Common myeloid progenitor, CD34-positive (primary cell): Measurements from ENCODE around the gene TDRKH.

Experiments used
- CTCF ChIA-PET: fragments of 350-600 bp; sonication (Branson Sonifier 250); formaldehyde crosslinking; loops from one replicate; lab custom pipeline; 2021; ENCODE audit warnings: antibody characterized with exemption; lab: Charles Lee
- POLR2A ChIA-PET: fragments of 350-600 bp; sonication (Branson Sonifier 250); formaldehyde crosslinking; loops from one replicate; lab custom pipeline; 2021; ENCODE audit warnings: antibody characterized with exemption; lab: Charles Lee
- DNase-seq, 3 donors: peaks; one replicate each; pipeline versions ENCODE4 v3.0.0 to v3.0.0-alpha.2; 2013
- H3K27ac ChIP-seq, 2 experiments: 1 replicate in 1 of 2; 2 replicates in 1 of 2; pipeline ENCODE4 v1.7.0; 2013; ENCODE audit warnings: inconsistent platforms in 2 of 2, low read length in 2 of 2, mild to moderate bottlenecking in 2 of 2, low read depth in 1 of 2, moderate library complexity in 1 of 2; ENCODE audit not compliant: severe bottlenecking in 2 of 2, insufficient read depth in 1 of 2, poor library complexity in 1 of 2
- H3K27me3 ChIP-seq, 5 experiments: replicated peaks in 2 of 5; 1 replicate in 3 of 5; 2 replicates in 2 of 5; pipeline versions ENCODE4 v1.6.1 to v1.7.0; 2013; ENCODE audit warnings: low read length in 4 of 5, mild to moderate bottlenecking in 2 of 5, moderate library complexity in 2 of 5, inconsistent platforms in 1 of 5; ENCODE audit not compliant: insufficient read depth in 5 of 5, control insufficient read depth in 4 of 5
- H3K36me3 ChIP-seq, 4 experiments: 1 replicate in 2 of 4; 2 replicates in 2 of 4; pipeline versions ENCODE4 v1.6.1 to v1.7.0; 2013; ENCODE audit warnings: low read length in 3 of 4, control low read depth in 1 of 4, mild to moderate bottlenecking in 1 of 4; ENCODE audit not compliant: control insufficient read depth in 4 of 4, insufficient read depth in 4 of 4
- H3K4me1 ChIP-seq, 4 experiments: 1 replicate in 3 of 4; 2 replicates in 1 of 4; pipeline versions ENCODE4 v1.6.1 to v1.7.1; 2013; ENCODE audit warnings: low read length in 3 of 4, mild to moderate bottlenecking in 3 of 4, control low read depth in 1 of 4, inconsistent platforms in 1 of 4, moderate library complexity in 1 of 4; ENCODE audit not compliant: control insufficient read depth in 4 of 4, insufficient read depth in 4 of 4; ENCODE audit errors: control extremely low read depth in 1 of 4
- H3K4me3 ChIP-seq, 7 experiments: 1 replicate in 4 of 7; 2 replicates in 3 of 7; pipeline versions ENCODE4 v1.5.1 to v1.7.0; 2013; ENCODE audit warnings: mild to moderate bottlenecking in 7 of 7, low read length in 6 of 7, moderate library complexity in 6 of 7, inconsistent platforms in 2 of 7, low read depth in 2 of 7, control low read depth in 1 of 7; ENCODE audit not compliant: insufficient read depth in 4 of 7, control insufficient read depth in 1 of 7; ENCODE audit errors: extremely low read depth in 1 of 7
- H3K9me3 ChIP-seq, 5 experiments: 1 replicate in 4 of 5; 2 replicates in 1 of 5; pipeline versions ENCODE4 v1.6.1 to v1.7.1; 2013; ENCODE audit warnings: low read length in 4 of 5, mild to moderate bottlenecking in 2 of 5, inconsistent platforms in 1 of 5, low read depth in 1 of 5, moderate library complexity in 1 of 5; ENCODE audit not compliant: control insufficient read depth in 4 of 5, insufficient read depth in 2 of 5; ENCODE audit errors: control extremely low read depth in 1 of 5
- WGBS: methylation state at CpG from one replicate; pipeline ENCODE4 v1.1.5; 2013; ENCODE audit not compliant: insufficient coverage; 5-methylcytosine and 5-hydroxymethylcytosine counted together

TDRKH gene

GRCh38 chr1:151837197-151837596 lies 46.9 kb upstream of the TDRKH start:
- ChIA-PET CTCF (interaction anchor here (0.6 to 2.3 kb wide), 12 partner anchors 10 to 300 kb away, joined by 3 to 17 read pairs (median 4); partner anchors contain the start of gene MRPL9), POLR2A (interaction anchor here (1.0 kb wide), 1 partner anchor 164 kb away, joined by 3 read pairs; no protein-coding TSS in a partner anchor)
- Histone ChIP-seq H3K4me3 (peak overlapping the region in 2 of 7 experiments; percentile 0 to 16), H3K27ac (no peak overlapping the region), H3K9me3 (no peaks in the 10 kb centered on the region), H3K4me1 (peaks cover 0 to 54% (median 47%) of the 10 kb centered on the region in 4 experiments), H3K27me3 (peaks cover 0 to 42% (median 24%) of the 10 kb centered on the region in 5 experiments), H3K36me3 (no peaks in the 10 kb centered on the region)
- DNase-seq, result peak in 2 of 3 donors; percentile 74 to 80
- 0% methylated on average over 3 of the region's 3 CpGs for WGBS

GRCh38 chr1:151835596-151835995 lies 45.3 kb upstream of the TDRKH start:
- Histone ChIP-seq H3K27ac (no peak overlapping the region), H3K9me3 (no peaks in the 10 kb centered on the region), H3K4me3 (no peak overlapping the region), H3K36me3 (no peaks in the 10 kb centered on the region), H3K27me3 (peaks cover 0 to 39% (median 24%) of the 10 kb centered on the region in 5 experiments), H3K4me1 (peaks cover 0 to 58% (median 49%) of the 10 kb centered on the region in 4 experiments)
- CTCF ChIA-PET, result interaction anchor here (0.8 to 3.9 kb wide), 17 partner anchors 12 to 298 kb away, joined by 3 to 18 read pairs (median 4); partner anchors contain the start of gene MRPL9
- DNase-seq, result no peak
- POLR2A ChIA-PET, result interaction anchor here (0.5 kb wide), 1 partner anchor 145 kb away, joined by 7 read pairs; no protein-coding TSS in a partner anchor
- WGBS, result no CpG with 5 or more reads among the region's 7 CpGs

GRCh38 chr1:151834239-151834638 lies 43.9 kb upstream of the TDRKH start:
- ChIA-PET POLR2A (no interaction called here), CTCF (interaction anchor here (0.5 to 3.9 kb wide), 8 partner anchors 10 to 1208 kb away, joined by 3 to 18 read pairs (median 4); partner anchors contain the start of gene TDRKH)
- Histone ChIP-seq H3K9me3 (no peaks in the 10 kb centered on the region), H3K4me1 (peaks cover 0 to 62% (median 48%) of the 10 kb centered on the region in 4 experiments), H3K36me3 (no peaks in the 10 kb centered on the region), H3K4me3 (no peak overlapping the region), H3K27me3 (peaks cover 0 to 26% (median 16%) of the 10 kb centered on the region in 5 experiments), H3K27ac (no peak overlapping the region)
- no peak for DNase-seq
- no CpG with 5 or more reads among the region's 3 CpGs for WGBS

- H3K4me1 ChIP-seq, result peaks cover 3 to 60% (median 47%) of the 10 kb centered on the region in 4 experiments
- H3K36me3 ChIP-seq, result no peaks in the 10 kb centered on the region
- 100% methylated on average over 3 of the region's 8 CpGs for WGBS
- H3K4me3 ChIP-seq, result no peak overlapping the region
- H3K27me3 ChIP-seq, result peaks cover 0 to 17% (median 9%) of the 10 kb centered on the region in 5 experiments
- ChIA-PET POLR2A (no interaction called here), CTCF (interaction anchor here (0.6 to 3.9 kb wide), 3 partner anchors 12 to 359 kb away, joined by 3 to 18 read pairs (median 4); no protein-coding TSS in a partner anchor)
- H3K27ac ChIP-seq, result no peak overlapping the region
- DNase-seq, result no peak
- H3K9me3 ChIP-seq, result no peaks in the 10 kb centered on the region
Observed at GRCh38 chr1:151833172-151833900, 43.0 kb upstream of the TDRKH start.

- H3K27me3 ChIP-seq, result peaks cover 0 to 8% (median 5%) of the 10 kb centered on the region in 5 experiments
- ChIA-PET CTCF (interaction anchor here (3.9 kb wide), 1 partner anchor 11 kb away, joined by 18 read pairs; no protein-coding TSS in a partner anchor), POLR2A (no interaction called here)
- DNase-seq, result no peak
- no peaks in the 10 kb centered on the region for H3K9me3 ChIP-seq
- H3K36me3 ChIP-seq, result no peaks in the 10 kb centered on the region
- H3K4me1 ChIP-seq, result peaks cover 7 to 61% (median 47%) of the 10 kb centered on the region in 4 experiments
- no peak overlapping the region for H3K4me3 ChIP-seq
- no peak overlapping the region for H3K27ac ChIP-seq
- 60% methylated on average over 2 of the region's 10 CpGs for WGBS
Observed at GRCh38 chr1:151832318-151832980, 42.1 kb upstream of the TDRKH start.

DNA sequence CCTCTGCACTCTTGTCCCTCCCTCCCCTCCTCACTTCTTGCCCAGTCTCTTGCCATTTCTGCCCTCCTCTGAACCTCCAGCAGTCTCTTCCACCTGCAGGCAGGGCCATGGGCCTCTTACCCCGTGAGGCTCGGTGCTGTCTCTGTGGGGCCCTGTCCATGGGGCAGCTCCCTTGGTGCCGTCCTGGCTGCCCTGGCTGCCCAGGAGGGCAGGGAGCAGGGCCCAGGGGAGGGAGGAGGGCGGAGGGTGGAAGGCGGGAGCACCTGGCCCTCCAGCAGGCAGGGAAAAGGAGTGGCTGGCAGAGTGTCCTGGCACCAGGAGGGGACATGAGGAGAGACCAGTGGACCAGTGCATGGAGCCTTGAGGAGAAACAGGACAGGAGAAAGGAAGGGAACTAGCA lies 41.3 kb upstream of the TDRKH start, which contains the start of gene RORC:
Gene RORC (minus strand): TSS at position 198 of the 400 bp plus-strand sequence. CDS start 38 bp downstream, at position 160.
- H3K9me3 ChIP-seq, result no peaks in the 10 kb centered on the region
- POLR2A ChIA-PET, result no interaction called here
- H3K36me3 ChIP-seq, result no peaks in the 10 kb centered on the region
- peaks cover 7 to 58% (median 44%) of the 10 kb centered on the region in 4 experiments for H3K4me1 ChIP-seq
- DNase-seq, result no peak
- CTCF ChIA-PET, result interaction anchor here (3.9 kb wide), 1 partner anchor 11 kb away, joined by 18 read pairs; no protein-coding TSS in a partner anchor
- H3K4me3 ChIP-seq, result no peak within 1 kb of the TSS
- H3K27ac ChIP-seq, result no peak within 1 kb of the TSS
- peaks cover 0 to under 1% (median 0%) of the 10 kb centered on the region in 5 experiments for H3K27me3 ChIP-seq
- 100% methylated on average over 3 of the region's 5 CpGs for WGBS
